HL-60 (cell line): ENCODE measurements around the gene KIAA0586.

ENCODE experiments used
- GABPA ChIP-seq: IDR thresholded peaks from 2 replicates; pipeline ENCODE4 v1.6.1; 2012; ENCODE audit warnings: low read depth
- POLR2AphosphoS5 ChIP-seq: IDR thresholded peaks from 2 replicates; pipeline ENCODE4 v1.6.1; 2012; ENCODE audit warnings: low read depth
- TF ChIP-seq, protein P1 (sequence below): IDR thresholded peaks from one replicate; pipeline ENCODE4 v1.5.1; 2011; ENCODE audit warnings: low read length, control low read depth, inconsistent platforms; ENCODE audit not compliant: insufficient read depth
- TF ChIP-seq, protein P2 (sequence below): IDR thresholded peaks from 2 replicates; pipeline ENCODE4 v1.6.1; 2012; ENCODE audit warnings: low read depth; ENCODE audit not compliant: insufficient replicate concordance

DNA sequence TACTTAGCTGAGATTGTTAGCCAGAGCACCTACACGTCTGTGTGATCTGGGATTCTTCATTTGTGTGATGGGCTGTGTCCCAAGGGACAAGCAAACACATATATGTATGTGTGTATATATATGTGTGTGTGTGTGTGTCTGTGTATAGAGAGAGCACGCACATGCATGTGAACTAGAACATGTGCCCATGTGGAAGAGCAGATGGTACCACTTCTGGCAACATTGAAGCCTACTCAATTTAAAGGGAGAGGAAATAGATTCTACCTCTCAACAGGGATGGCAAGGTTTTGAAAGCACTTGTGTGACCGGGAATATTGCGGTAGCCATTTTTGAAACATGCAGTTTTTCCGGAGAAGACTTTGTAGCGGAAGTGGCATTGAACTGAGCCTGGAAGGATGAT, 30.4 kb upstream of the KIAA0586 start:
- TF ChIP-seq, protein P1, sequence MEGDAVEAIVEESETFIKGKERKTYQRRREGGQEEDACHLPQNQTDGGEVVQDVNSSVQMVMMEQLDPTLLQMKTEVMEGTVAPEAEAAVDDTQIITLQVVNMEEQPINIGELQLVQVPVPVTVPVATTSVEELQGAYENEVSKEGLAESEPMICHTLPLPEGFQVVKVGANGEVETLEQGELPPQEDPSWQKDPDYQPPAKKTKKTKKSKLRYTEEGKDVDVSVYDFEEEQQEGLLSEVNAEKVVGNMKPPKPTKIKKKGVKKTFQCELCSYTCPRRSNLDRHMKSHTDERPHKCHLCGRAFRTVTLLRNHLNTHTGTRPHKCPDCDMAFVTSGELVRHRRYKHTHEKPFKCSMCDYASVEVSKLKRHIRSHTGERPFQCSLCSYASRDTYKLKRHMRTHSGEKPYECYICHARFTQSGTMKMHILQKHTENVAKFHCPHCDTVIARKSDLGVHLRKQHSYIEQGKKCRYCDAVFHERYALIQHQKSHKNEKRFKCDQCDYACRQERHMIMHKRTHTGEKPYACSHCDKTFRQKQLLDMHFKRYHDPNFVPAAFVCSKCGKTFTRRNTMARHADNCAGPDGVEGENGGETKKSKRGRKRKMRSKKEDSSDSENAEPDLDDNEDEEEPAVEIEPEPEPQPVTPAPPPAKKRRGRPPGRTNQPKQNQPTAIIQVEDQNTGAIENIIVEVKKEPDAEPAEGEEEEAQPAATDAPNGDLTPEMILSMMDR: no peak
- TF ChIP-seq POLR2AphosphoS5 (no peak), GABPA (no peak)
- TF ChIP-seq, protein P2, sequence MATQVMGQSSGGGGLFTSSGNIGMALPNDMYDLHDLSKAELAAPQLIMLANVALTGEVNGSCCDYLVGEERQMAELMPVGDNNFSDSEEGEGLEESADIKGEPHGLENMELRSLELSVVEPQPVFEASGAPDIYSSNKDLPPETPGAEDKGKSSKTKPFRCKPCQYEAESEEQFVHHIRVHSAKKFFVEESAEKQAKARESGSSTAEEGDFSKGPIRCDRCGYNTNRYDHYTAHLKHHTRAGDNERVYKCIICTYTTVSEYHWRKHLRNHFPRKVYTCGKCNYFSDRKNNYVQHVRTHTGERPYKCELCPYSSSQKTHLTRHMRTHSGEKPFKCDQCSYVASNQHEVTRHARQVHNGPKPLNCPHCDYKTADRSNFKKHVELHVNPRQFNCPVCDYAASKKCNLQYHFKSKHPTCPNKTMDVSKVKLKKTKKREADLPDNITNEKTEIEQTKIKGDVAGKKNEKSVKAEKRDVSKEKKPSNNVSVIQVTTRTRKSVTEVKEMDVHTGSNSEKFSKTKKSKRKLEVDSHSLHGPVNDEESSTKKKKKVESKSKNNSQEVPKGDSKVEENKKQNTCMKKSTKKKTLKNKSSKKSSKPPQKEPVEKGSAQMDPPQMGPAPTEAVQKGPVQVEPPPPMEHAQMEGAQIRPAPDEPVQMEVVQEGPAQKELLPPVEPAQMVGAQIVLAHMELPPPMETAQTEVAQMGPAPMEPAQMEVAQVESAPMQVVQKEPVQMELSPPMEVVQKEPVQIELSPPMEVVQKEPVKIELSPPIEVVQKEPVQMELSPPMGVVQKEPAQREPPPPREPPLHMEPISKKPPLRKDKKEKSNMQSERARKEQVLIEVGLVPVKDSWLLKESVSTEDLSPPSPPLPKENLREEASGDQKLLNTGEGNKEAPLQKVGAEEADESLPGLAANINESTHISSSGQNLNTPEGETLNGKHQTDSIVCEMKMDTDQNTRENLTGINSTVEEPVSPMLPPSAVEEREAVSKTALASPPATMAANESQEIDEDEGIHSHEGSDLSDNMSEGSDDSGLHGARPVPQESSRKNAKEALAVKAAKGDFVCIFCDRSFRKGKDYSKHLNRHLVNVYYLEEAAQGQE: no peak
